ENCODE measurements around the gene OR2AP1.
"Not testable (repeated sequence)": the region's sequence is repeated elsewhere in the genome, so short reads cannot be mapped to it uniquely, and the experiment has no call there.

DNA sequence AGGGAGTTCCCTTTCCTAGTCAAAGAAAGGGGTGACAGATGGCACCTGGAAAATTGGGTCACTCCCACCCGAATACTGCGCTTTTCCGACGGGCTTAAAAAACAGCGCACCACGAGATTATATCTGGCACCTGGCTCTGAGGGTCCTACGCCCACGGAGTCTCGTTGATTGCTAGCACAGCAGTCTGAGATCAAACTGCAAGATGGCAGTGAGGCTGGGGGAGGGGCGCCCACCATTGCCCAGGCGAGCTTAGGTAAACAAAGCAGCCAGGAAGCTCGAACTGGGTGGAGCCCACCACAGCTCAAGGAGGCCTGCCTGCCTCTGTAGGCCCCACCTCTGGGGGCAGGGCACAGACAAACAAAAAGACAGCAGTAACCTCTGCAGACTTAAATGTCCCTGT lies 17.9 kb downstream of the OR2AP1 start:
- TF ChIP-seq, protein P1, sequence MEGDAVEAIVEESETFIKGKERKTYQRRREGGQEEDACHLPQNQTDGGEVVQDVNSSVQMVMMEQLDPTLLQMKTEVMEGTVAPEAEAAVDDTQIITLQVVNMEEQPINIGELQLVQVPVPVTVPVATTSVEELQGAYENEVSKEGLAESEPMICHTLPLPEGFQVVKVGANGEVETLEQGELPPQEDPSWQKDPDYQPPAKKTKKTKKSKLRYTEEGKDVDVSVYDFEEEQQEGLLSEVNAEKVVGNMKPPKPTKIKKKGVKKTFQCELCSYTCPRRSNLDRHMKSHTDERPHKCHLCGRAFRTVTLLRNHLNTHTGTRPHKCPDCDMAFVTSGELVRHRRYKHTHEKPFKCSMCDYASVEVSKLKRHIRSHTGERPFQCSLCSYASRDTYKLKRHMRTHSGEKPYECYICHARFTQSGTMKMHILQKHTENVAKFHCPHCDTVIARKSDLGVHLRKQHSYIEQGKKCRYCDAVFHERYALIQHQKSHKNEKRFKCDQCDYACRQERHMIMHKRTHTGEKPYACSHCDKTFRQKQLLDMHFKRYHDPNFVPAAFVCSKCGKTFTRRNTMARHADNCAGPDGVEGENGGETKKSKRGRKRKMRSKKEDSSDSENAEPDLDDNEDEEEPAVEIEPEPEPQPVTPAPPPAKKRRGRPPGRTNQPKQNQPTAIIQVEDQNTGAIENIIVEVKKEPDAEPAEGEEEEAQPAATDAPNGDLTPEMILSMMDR (conservative IDR thresholded peaks at IDR 0.05): not testable (repeated sequence)
- TF ChIP-seq ZFX (IDR thresholded peaks at IDR 0.05): not testable (repeated sequence)
